ENCODE measurements around the gene FBN3.
"Not testable (repeated sequence)": the region's sequence is repeated elsewhere in the genome, so short reads cannot be mapped to it uniquely, and the experiment has no call there.

DNA sequence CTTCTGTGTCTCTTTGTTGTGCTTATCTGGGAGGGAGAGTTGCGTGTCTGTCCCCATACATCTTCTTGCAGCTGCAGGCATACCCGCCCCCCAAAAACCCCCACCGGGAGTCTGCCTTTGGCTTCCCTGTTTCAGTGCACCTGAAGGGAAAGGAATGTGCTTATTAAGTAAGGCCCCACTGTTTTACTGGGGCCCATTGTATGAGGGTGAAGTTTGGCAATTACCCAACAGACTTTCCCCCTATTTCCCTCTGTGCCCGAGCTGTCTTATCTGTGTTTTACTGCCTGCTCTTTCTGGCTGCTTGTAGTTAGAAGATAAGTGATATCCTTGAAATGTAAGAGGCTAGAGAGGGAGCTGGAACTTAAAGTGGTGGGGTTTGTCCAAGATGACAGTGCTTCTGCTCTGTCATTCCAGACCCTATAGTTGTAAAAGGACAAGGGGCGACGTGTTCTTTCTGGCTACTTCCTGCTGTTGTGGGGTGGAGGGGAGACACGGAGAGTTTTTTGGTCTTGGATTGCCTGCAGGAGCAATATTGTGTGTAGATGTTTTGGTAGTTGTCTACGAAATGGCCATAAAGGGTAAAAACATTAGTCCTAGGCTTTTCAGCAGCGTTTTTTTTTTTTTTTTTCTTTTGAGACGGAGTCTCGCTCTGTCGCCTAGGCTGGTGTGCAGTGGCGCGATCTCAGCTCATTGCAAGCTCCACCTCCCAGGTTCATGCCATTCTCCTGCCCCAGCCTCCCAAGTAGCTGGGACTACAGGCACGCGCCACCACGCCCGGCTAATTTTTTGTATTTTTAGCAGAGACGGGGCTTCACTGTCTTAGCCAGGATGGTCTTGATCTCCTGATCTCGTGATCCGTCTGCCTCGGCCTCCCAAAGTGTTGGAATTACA lies 115.9 kb downstream of the FBN3 start:
- not testable (repeated sequence) for TF ChIP-seq CTCF (IDR thresholded peaks at IDR 0.05); ZFX (IDR thresholded peaks at IDR 0.05; ENCODE audit: borderline replicate concordance)
